Naive thymus-derived CD4-positive, alpha-beta T cell (primary cell): ENCODE results near the gene POU3F1. TPM values are rescaled to one million over a fixed set of nuclear protein-coding genes. Genes with fewer than 3 reads are reported as not detected.

Experiments
- ATAC-seq: fragments of 150-1000 bp; cut with Tn5 transposase; 2 replicates; pipeline ENCODE4 v1.10.0; 2021; ENCODE audit warnings: mild to moderate bottlenecking, moderate library complexity
- CTCF ChIA-PET: fragments of 350-600 bp; sonication (Branson Sonifier 250); formaldehyde crosslinking; loops from one replicate; lab custom pipeline; 2021; ENCODE audit warnings: antibody characterized with exemption; lab: Charles Lee
- POLR2A ChIA-PET: fragments of 350-600 bp; sonication (Branson Sonifier 250); formaldehyde crosslinking; loops from one replicate; lab custom pipeline; 2021; ENCODE audit warnings: antibody characterized with exemption, inconsistent platforms; lab: Charles Lee
- DNase-seq, 9 donors: peaks; one replicate each; pipeline versions ENCODE4 v3.0.0 to v3.0.0-alpha.2; 2020 to 2022; ENCODE audit warnings: mixed read lengths in 1 of 9
- H3K27ac ChIP-seq: one replicate; pipeline ENCODE4 v1.7.0; 2013; ENCODE audit warnings: mild to moderate bottlenecking, low read depth, low read length, moderate library complexity
- H3K27me3 ChIP-seq, 2 donors: one replicate each; pipeline ENCODE4 v1.7.0; 2013; ENCODE audit warnings: low read length in 2 of 2, mild to moderate bottlenecking in 2 of 2, moderate library complexity in 2 of 2; ENCODE audit not compliant: control insufficient read depth in 2 of 2, insufficient read depth in 2 of 2
- H3K36me3 ChIP-seq, 3 experiments: 1 replicate in 2 of 3; 2 replicates in 1 of 3; pipeline ENCODE4 v1.7.0; 2013; ENCODE audit warnings: low read length in 3 of 3, mild to moderate bottlenecking in 3 of 3, moderate library complexity in 1 of 3; ENCODE audit not compliant: insufficient read depth in 3 of 3, control insufficient read depth in 2 of 3
- H3K4me1 ChIP-seq, 2 donors: one replicate each; pipeline ENCODE4 v1.7.0; 2013; ENCODE audit warnings: low read length in 2 of 2, mild to moderate bottlenecking in 2 of 2, moderate library complexity in 1 of 2; ENCODE audit not compliant: control insufficient read depth in 2 of 2, insufficient read depth in 2 of 2
- H3K4me3 ChIP-seq: 2 replicates; pipeline ENCODE4 v1.7.0; 2013; ENCODE audit warnings: mild to moderate bottlenecking, low read length
- H3K9me3 ChIP-seq, 3 experiments: 1 replicate in 2 of 3; 2 replicates in 1 of 3; pipeline ENCODE4 v1.7.0; 2013; ENCODE audit warnings: low read length in 3 of 3; ENCODE audit not compliant: control insufficient read depth in 2 of 3
- H3K27ac Mint-ChIP-seq, 9 donors: one replicate each; pipeline ENCODE4 v1.8.0; 2020 to 2022; ENCODE audit warnings: mixed read lengths in 9 of 9, mild to moderate bottlenecking in 8 of 9, moderate library complexity in 5 of 9, inconsistent platforms in 2 of 9
- H3K27me3 Mint-ChIP-seq, 5 donors: one replicate each; pipeline ENCODE4 v1.8.0; 2021 to 2022; ENCODE audit warnings: mixed read lengths in 5 of 5, mild to moderate bottlenecking in 1 of 5
- H3K36me3 Mint-ChIP-seq, 5 donors: one replicate each; pipeline ENCODE4 v1.8.0; 2020 to 2022; ENCODE audit warnings: mixed read lengths in 5 of 5, mild to moderate bottlenecking in 3 of 5, inconsistent platforms in 1 of 5
- H3K4me1 Mint-ChIP-seq, 7 donors: one replicate each; pipeline ENCODE4 v1.8.0; 2020 to 2022; ENCODE audit warnings: mixed read lengths in 7 of 7, mild to moderate bottlenecking in 3 of 7, inconsistent platforms in 1 of 7
- H3K4me3 Mint-ChIP-seq, 10 donors: one replicate each; pipeline ENCODE4 v1.8.0; 2020 to 2022; ENCODE audit warnings: mild to moderate bottlenecking in 10 of 10, mixed read lengths in 10 of 10, moderate library complexity in 6 of 10, inconsistent platforms in 2 of 10
- H3K9me3 Mint-ChIP-seq, 11 donors: one replicate each; pipeline ENCODE4 v1.8.0; 2020 to 2022; ENCODE audit warnings: mixed read lengths in 11 of 11, mild to moderate bottlenecking in 4 of 11, inconsistent platforms in 1 of 11, moderate library complexity in 1 of 11
- intact Hi-C, 2 donors: fragments of 100-400 bp; cut with micrococcal nuclease; formaldehyde crosslinking; loops; one replicate each; pipeline ENCODE4 v1.15.1; 2023
- polyA plus RNA-seq, 2 donors: library from polyadenylated mRNA; unstranded; fragments of 300-500 nt; fragmentation: Illumina TruSeq; gene quantifications; one replicate each; pipeline ENCODE4 v1.2.3, GENCODE V29; 2021
- total RNA-seq, 6 experiments: library from RNA in 5 of 6; stranded (reverse) in 5 of 6; gene quantifications; 1 replicate in 5 of 6; 2 replicates in 1 of 6; pipeline ENCODE4 v1.2.3 and lab custom pipeline; 2021 to 2026

POU3F1 gene
- total and polyA plus RNA-seq, 7 experiments from 2014 or later, result 0.17 to 0.19 TPM; not detected in 5

DNA sequence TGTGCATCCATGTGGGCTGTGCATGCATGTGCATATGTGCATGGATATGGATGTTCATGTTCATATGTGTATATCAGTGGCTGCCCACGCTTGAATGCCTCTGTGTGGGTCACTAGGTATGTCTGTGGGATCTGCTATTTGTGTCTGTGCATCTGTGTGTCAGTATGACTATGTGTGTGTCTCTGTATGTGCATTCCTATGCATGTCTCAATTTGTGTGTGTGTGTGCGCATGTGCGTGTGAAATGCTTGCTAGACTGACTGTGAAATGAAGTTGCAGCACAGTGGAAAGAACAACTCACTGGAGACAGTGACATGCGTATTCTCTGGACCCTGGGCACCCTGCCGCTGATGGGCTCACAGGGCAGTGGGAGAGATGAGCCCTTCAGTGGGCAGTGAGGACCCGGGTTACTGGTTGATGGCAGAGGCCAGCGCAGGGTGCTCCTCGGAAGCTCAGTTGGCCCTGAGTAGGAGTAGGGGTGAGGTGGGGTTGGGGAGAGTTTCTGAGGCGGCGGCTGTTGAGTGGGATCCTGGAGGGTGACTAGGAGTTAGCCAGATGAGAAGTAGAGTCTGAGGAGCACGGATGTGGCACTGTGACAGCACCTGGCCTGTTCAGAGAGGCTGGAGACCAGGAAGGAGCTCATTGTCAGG, 43.2 kb upstream of the POU3F1 start:
- intact Hi-C loops, result no loop called here
- Mint-ChIP-seq H3K27ac (no peak overlapping the region), H3K4me1 (no peaks in the 10 kb centered on the region), H3K9me3 (no peaks in the 10 kb centered on the region), H3K4me3 (no peak overlapping the region), H3K36me3 (peaks cover 0 to 4% (median 0%) of the 10 kb centered on the region in 5 donors), H3K27me3 (peaks cover 25 to 51% (median 40%) of the 10 kb centered on the region in 5 donors)
- H3K27me3 ChIP-seq, result no peaks in the 10 kb centered on the region
- no peak overlapping the region for H3K4me3 ChIP-seq
- ChIA-PET POLR2A (no interaction called here), CTCF (no interaction called here)
- no peaks in the 10 kb centered on the region for H3K36me3 ChIP-seq
- no peak for ATAC-seq
- no peak overlapping the region for H3K27ac ChIP-seq
- H3K4me1 ChIP-seq, result no peaks in the 10 kb centered on the region
- no peak for DNase-seq
- H3K9me3 ChIP-seq, result no peaks in the 10 kb centered on the region

DNA sequence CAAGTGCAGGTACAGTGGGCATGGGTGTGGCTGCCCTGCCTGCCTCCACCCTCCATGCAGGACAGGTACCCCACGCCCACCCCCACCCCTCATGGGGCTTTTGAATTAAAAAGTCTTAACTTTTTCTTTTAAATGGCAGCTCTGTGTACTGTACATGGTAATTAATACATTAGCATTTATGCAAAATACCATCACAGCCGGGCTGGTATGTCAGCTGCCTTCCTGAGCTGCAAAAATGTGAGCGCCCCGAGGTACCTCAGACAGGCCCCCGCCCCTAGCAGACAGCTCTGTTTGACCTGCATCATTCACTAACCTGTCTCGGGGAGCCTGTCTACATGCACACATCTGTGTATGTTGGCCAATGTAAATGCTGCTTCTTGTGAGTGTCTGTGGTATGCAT, 42.2 kb upstream of the POU3F1 start:
- Histone ChIP-seq H3K27ac (no peak overlapping the region), H3K36me3 (no peaks in the 10 kb centered on the region), H3K4me3 (no peak overlapping the region), H3K4me1 (no peaks in the 10 kb centered on the region), H3K27me3 (no peaks in the 10 kb centered on the region), H3K9me3 (no peaks in the 10 kb centered on the region)
- intact Hi-C loops, result no loop called here
- ATAC-seq, result no peak
- H3K27me3 Mint-ChIP-seq, result peaks cover 18 to 45% (median 34%) of the 10 kb centered on the region in 5 donors
- DNase-seq, result no peak
- H3K27ac Mint-ChIP-seq, result no peak overlapping the region
- ChIA-PET POLR2A (no interaction called here), CTCF (no interaction called here)
- H3K4me3 Mint-ChIP-seq, result no peak overlapping the region
- H3K9me3 Mint-ChIP-seq, result no peaks in the 10 kb centered on the region
- peaks cover 0 to 4% (median 0%) of the 10 kb centered on the region in 5 donors for H3K36me3 Mint-ChIP-seq
- no peaks in the 10 kb centered on the region for H3K4me1 Mint-ChIP-seq

DNA sequence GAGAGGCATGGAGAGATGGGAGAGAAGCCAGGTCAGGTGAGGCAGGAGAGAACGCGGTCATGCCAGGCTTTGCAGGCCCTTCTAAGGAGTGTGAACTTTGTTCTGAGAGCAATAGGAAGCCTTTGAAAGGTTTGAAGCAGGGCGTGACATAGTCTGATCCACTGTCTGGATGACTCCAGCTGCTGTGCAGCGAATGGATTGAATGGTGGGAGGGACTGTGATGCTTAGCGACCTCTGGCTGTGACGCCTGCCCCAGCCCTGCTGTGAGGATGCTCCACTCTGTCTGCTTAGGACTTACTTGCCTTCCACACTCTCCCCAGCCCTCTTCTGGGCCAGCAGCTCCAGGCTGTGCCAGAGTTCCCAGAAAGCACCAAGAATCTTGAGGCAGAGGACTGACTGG, 41.8 kb upstream of the POU3F1 start:
- no peak overlapping the region for H3K27ac Mint-ChIP-seq
- H3K4me1 ChIP-seq, result no peaks in the 10 kb centered on the region
- ChIA-PET POLR2A (no interaction called here), CTCF (no interaction called here)
- peaks cover 0 to 4% (median 0%) of the 10 kb centered on the region in 5 donors for H3K36me3 Mint-ChIP-seq
- no peaks in the 10 kb centered on the region for H3K4me1 Mint-ChIP-seq
- no peaks in the 10 kb centered on the region for H3K36me3 ChIP-seq
- intact Hi-C loops, result no loop called here
- ATAC-seq, result no peak
- H3K9me3 ChIP-seq, result no peaks in the 10 kb centered on the region
- H3K4me3 ChIP-seq, result no peak overlapping the region
- no peaks in the 10 kb centered on the region for H3K27me3 ChIP-seq
- no peaks in the 10 kb centered on the region for H3K9me3 Mint-ChIP-seq
- no peak overlapping the region for H3K4me3 Mint-ChIP-seq
- H3K27me3 Mint-ChIP-seq, result peaks cover 15 to 42% (median 30%) of the 10 kb centered on the region in 5 donors
- H3K27ac ChIP-seq, result no peak overlapping the region
- DNase-seq, result no peak

DNA sequence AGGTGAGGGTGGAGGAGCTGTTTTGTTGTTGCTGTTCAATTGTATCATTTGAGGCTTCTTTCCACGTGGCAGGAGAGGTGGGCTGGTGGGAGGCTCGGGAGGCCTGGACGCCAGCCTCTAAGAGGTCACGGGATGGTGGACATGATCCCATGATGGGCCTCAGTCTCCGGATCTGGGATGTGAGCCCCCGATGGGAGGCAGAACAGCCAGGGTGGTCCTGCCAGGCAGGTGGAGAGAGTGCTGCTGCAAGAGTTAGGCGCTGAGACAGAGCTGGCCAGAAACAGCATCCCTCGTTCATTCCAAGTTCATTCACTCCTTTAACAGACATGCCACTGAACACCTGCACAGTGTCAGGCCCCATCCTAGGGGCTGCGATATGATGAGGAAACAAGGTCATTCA, 41.1 kb upstream of the POU3F1 start:
- ChIA-PET CTCF (interaction anchor here (0.6 kb wide), 1 partner anchor 316 kb away, joined by 3 read pairs; no protein-coding TSS in a partner anchor), POLR2A (no interaction called here)
- no peaks in the 10 kb centered on the region for H3K9me3 Mint-ChIP-seq
- Histone ChIP-seq H3K27me3 (no peaks in the 10 kb centered on the region), H3K9me3 (no peaks in the 10 kb centered on the region), H3K36me3 (no peaks in the 10 kb centered on the region), H3K27ac (no peak overlapping the region), H3K4me1 (no peaks in the 10 kb centered on the region), H3K4me3 (no peak overlapping the region)
- no peak for DNase-seq
- H3K4me1 Mint-ChIP-seq, result no peaks in the 10 kb centered on the region
- H3K4me3 Mint-ChIP-seq, result no peak overlapping the region
- no peak overlapping the region for H3K27ac Mint-ChIP-seq
- no peak for ATAC-seq
- peaks cover 0 to 4% (median 0%) of the 10 kb centered on the region in 5 donors for H3K36me3 Mint-ChIP-seq
- intact Hi-C loops, result no loop called here
- peaks cover 10 to 40% (median 24%) of the 10 kb centered on the region in 5 donors for H3K27me3 Mint-ChIP-seq

DNA sequence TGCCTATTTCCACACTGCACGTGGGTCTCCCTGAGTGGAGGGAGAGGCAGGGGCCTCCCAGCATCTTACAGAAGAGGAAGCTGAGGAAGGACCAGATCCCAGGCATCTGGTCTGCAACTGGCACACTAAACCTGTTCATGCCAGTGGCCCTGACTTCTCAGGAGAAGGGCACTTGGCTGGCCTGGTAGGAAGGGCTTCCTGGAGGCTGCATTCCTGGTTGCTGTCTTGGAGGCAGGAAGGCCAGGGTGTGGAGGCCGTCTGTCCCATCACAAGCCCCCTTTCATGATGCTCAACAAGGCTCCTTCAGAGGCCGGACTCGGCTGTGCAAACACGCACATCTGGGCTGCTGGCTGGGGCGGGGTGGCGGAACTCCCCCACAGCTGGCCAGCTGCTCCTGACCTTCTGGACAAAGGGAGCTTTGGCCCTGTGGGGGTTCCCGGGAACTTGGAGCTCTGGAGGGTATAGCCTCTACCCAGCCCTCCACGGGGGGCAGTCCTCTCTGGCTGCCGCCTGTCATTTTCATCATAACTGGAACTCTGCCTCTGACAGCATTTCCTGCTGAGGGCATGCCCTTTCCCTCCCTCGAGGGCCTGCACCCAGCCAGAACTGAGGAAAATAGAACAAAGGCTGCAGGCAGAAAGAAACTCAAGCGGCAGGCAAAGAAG, 39.2 kb upstream of the POU3F1 start:
- ChIA-PET POLR2A (no interaction called here), CTCF (no interaction called here)
- Histone ChIP-seq H3K4me1 (no peaks in the 10 kb centered on the region), H3K27me3 (no peaks in the 10 kb centered on the region), H3K36me3 (no peaks in the 10 kb centered on the region), H3K27ac (no peak overlapping the region), H3K4me3 (no peak overlapping the region), H3K9me3 (no peaks in the 10 kb centered on the region)
- intact Hi-C loops, result no loop called here
- Mint-ChIP-seq H3K27ac (no peak overlapping the region), H3K4me3 (no peak overlapping the region), H3K9me3 (no peaks in the 10 kb centered on the region), H3K4me1 (no peaks in the 10 kb centered on the region), H3K36me3 (peaks cover 0 to 3% (median 0%) of the 10 kb centered on the region in 5 donors), H3K27me3 (peaks cover 5 to 32% (median 15%) of the 10 kb centered on the region in 5 donors)
- no peak for DNase-seq
- no peak for ATAC-seq

DNA sequence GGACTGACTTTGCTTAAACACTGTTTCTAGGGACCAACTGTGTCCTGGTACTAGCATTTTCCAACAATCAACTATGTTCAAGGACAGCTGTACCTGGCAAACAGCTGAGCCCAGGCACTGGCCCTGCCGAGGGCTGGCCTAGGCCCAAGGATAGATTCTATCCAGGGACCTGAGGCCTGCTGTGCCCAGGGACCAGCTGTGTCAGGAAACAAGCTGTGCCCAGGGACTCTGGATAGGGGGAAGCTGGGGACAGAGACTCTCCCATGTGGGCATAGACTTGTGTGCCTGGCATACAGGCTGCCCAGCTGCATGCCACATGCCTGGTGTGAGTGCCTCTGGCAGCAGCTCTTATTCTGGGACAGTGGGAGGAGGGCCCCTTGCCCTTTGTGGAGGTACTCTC, 38.1 kb upstream of the POU3F1 start:
- CTCF ChIA-PET, result no interaction called here
- intact Hi-C loops, result no loop called here

DNA sequence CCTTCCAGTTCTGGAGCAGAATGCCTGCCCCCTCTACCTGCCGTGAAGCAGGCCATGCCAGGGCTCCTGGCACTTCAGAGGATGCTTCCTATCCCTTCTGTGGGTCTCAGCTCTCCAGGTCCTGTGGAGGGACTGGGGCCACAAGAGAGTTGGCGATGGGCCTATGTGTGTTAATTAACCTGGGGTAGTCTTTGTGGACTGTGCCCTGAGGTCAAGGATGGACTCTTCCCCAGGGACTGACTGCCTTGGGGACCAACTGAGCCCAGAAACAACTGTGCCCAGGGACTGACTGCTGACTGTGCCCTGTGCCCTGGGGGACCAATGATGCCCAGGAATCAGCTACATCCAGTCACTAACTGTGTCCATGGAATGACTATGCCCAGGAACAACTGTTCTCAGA, 37.5 kb upstream of the POU3F1 start:
- no peak overlapping the region for H3K4me3 ChIP-seq
- ChIA-PET POLR2A (no interaction called here), CTCF (no interaction called here)
- H3K4me1 ChIP-seq, result no peaks in the 10 kb centered on the region
- H3K27ac ChIP-seq, result no peak overlapping the region
- intact Hi-C loops, result no loop called here
- H3K9me3 ChIP-seq, result no peaks in the 10 kb centered on the region
- no peaks in the 10 kb centered on the region for H3K27me3 ChIP-seq
- no peak overlapping the region for H3K27ac Mint-ChIP-seq
- H3K27me3 Mint-ChIP-seq, result peaks cover 0 to 17% (median 0%) of the 10 kb centered on the region in 5 donors
- H3K36me3 Mint-ChIP-seq, result no peaks in the 10 kb centered on the region
- no peak for ATAC-seq
- H3K36me3 ChIP-seq, result no peaks in the 10 kb centered on the region
- no peaks in the 10 kb centered on the region for H3K9me3 Mint-ChIP-seq
- no peak for DNase-seq
- H3K4me1 Mint-ChIP-seq, result no peaks in the 10 kb centered on the region
- H3K4me3 Mint-ChIP-seq, result no peak overlapping the region

More for the DNA sequence above, 38.1 kb upstream of the POU3F1 start:
- no peak overlapping the region for H3K4me3 Mint-ChIP-seq
- no peaks in the 10 kb centered on the region for H3K27me3 ChIP-seq
- DNase-seq (no peak), ATAC-seq (no peak)
- POLR2A ChIA-PET, result no interaction called here
- no peaks in the 10 kb centered on the region for H3K4me1 Mint-ChIP-seq
- H3K27ac ChIP-seq, result no peak overlapping the region
- no peaks in the 10 kb centered on the region for H3K9me3 ChIP-seq
- H3K36me3 ChIP-seq, result no peaks in the 10 kb centered on the region
- H3K27me3 Mint-ChIP-seq, result peaks cover 0 to 21% (median 4%) of the 10 kb centered on the region in 5 donors
- no peaks in the 10 kb centered on the region for H3K36me3 Mint-ChIP-seq
- H3K4me1 ChIP-seq, result no peaks in the 10 kb centered on the region
- no peak overlapping the region for H3K27ac Mint-ChIP-seq
- no peaks in the 10 kb centered on the region for H3K9me3 Mint-ChIP-seq
- H3K4me3 ChIP-seq, result no peak overlapping the region
